Stimulated activated naive CD8-positive, alpha-beta T cell treated with anti-CD3 and anti-CD28 coated beads, Interleukin-15, amount 100 ng/mL, for 72 hours (primary cell): ENCODE data around the gene CALCOCO1.
"Not testable (repeated sequence)": the region's sequence is repeated elsewhere in the genome, so short reads cannot be mapped to it uniquely, and the experiment has no call there.

Source experiments
- ATAC-seq: fragments of 150-1000 bp; cut with Tn5 transposase; 2 replicates; pipeline ENCODE4 v1.10.0; 2021; ENCODE audit warnings: mild to moderate bottlenecking, moderate library complexity
- DNase-seq, 2 donors: peaks; one replicate each; pipeline ENCODE4 v3.0.0; 2021 to 2022
- H3K27ac Mint-ChIP-seq, 2 donors: one replicate each; pipeline ENCODE4 v1.8.0; 2022; ENCODE audit warnings: mild to moderate bottlenecking in 2 of 2, mixed read lengths in 2 of 2, moderate library complexity in 2 of 2
- H3K27me3 Mint-ChIP-seq: one replicate; pipeline ENCODE4 v1.8.0; 2022; ENCODE audit warnings: mixed read lengths
- H3K4me1 Mint-ChIP-seq: one replicate; pipeline ENCODE4 v1.8.0; 2022; ENCODE audit warnings: mild to moderate bottlenecking, mixed read lengths
- H3K4me3 Mint-ChIP-seq, 2 donors: one replicate each; pipeline ENCODE4 v1.8.0; 2022; ENCODE audit warnings: mild to moderate bottlenecking in 2 of 2, mixed read lengths in 2 of 2, moderate library complexity in 1 of 2
- H3K9me3 Mint-ChIP-seq, 2 donors: one replicate each; pipeline ENCODE4 v1.8.0; 2022; ENCODE audit warnings: mixed read lengths in 2 of 2

Gene CALCOCO1

DNA sequence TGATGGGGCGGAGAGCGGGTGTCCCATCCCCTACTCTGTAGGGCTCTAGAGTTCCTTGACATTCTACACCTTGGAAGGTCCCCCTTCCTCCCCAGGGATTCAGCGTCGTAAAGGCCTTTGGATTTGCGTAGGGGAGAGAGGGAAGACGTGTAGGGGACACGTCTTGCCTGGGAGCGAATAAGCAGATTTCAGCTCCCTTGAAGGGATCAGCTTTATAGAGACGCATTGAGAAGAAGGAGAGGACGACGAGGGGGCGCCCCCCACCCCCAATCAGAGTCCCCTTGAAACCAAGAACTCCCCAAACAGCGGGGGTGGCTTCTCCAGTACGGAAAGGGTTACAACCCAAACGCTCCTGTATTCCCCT is 324 bp downstream of the CALCOCO1 start:
- peak overlapping the region; percentile 94 to 96 for H3K27ac Mint-ChIP-seq
- H3K4me1 Mint-ChIP-seq: peaks cover 36% of the 10 kb centered on the region
- DNase-seq (no peak), ATAC-seq (peak; percentile 21)
- H3K27me3 Mint-ChIP-seq: no peaks in the 10 kb centered on the region
- H3K4me3 Mint-ChIP-seq: peak overlapping the region; percentile 92
- no peaks in the 10 kb centered on the region for H3K9me3 Mint-ChIP-seq

DNA sequence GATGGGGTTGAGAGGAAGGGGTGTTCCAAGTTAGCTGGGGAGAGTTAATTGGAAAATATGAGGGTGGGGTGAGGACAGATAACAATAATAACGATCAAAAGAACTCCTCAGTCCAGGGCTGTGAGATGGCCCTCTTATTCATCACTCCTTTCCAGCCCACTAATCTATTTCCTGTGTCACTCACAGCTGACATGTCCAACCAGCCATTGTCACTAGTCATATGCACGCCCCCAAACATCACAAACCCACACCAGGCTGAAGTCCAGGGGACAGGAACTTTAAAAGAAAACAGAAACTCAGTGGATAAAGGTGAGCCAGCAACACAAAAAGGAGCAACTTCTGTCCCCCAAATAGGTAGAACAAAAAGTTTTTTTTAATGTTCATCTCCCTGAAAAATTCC is 911 bp downstream of the CALCOCO1 start:
- Mint-ChIP-seq H3K4me3 (peak overlapping the region; percentile 92), H3K27me3 (no peaks in the 10 kb centered on the region), H3K27ac (no peak overlapping the region), H3K4me1 (peaks cover 36% of the 10 kb centered on the region), H3K9me3 (no peaks in the 10 kb centered on the region)
- no peak for DNase-seq
- no peak for ATAC-seq

DNA sequence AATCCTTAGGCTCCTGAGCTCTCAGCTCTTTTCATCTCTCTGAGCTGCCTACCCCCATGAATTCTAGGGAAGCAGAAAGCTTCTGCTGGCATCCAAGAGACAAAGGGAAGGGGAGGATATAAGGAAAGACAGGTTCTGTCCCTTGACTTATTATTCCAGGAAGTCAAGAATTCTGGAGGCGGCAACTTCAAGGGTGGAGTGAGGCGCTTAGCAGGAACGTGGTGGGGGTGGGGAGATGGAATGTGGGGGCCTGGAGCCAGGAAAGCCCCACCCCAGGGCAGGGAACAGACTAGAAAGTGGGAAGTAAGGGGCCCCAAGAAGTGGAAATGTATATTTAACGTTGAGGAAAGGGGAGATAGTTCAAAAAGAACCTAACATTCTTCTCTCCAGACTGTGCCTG is 1.4 kb downstream of the CALCOCO1 start:
- peaks cover 36% of the 10 kb centered on the region for H3K4me1 Mint-ChIP-seq
- H3K27ac Mint-ChIP-seq: no peak overlapping the region
- peak overlapping the region; percentile 55 to 92 for H3K4me3 Mint-ChIP-seq

DNA sequence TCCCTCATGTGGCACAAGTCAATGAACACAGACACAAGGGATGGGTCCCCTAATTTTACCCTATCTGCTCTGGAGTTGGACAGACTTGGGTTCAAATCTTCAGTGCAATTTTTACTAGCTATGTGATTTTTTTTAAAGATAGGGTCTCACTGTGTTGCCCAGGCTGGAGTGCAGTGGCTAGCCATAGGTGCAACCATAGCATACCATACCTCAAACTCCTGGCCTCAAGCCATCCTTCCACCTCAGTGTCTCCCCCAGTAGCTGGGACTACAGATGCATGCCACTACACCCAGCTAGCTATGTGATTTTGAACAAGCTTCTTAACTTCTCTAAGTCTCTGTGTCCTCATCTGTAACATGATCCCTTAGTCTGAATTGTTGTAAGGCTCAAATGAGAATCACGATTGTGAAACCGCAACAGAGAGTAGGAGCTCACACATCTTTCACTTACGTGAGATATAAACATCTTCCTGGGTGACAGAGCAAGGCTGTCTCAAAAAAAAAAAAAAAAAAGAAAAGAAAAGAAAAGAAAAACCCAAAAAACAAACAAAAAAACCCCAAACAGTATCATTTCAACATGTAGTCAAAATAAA is 4.7 kb downstream of the CALCOCO1 start:
- peaks cover 26% of the 10 kb centered on the region for H3K4me1 Mint-ChIP-seq
- DNase-seq: no peak
- ATAC-seq: no peak
- no peak overlapping the region for H3K27ac Mint-ChIP-seq
- no peak overlapping the region for H3K4me3 Mint-ChIP-seq
- H3K27me3 Mint-ChIP-seq: no peaks in the 10 kb centered on the region
- H3K9me3 Mint-ChIP-seq: no peaks in the 10 kb centered on the region

More for the DNA sequence above, 1.4 kb downstream of the CALCOCO1 start:
- ATAC-seq: no peak
- no peaks in the 10 kb centered on the region for H3K27me3 Mint-ChIP-seq
- H3K9me3 Mint-ChIP-seq: no peaks in the 10 kb centered on the region
- no peak for DNase-seq

DNA sequence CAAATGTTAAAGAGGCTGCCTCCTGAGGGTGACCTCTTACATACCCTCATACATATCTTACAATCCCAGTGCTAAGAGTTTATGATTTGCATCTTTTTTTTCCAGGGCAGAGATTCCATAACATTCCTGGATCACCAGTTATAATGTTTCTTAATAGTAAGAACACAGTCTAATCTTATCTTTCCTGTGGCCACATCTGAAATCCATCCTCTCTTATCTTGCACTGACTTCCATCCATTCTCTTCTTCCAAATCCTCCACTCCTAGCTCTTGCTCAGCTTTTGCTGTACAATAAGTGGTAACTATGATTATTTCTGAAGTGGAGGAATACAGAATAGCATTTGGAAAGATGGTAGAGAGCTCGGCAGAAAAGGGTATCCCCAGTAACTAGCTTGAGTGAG is 6.3 kb downstream of the CALCOCO1 start:
- ATAC-seq: no peak
- Mint-ChIP-seq H3K9me3 (no peaks in the 10 kb centered on the region), H3K27me3 (no peaks in the 10 kb centered on the region), H3K4me1 (peaks cover 18% of the 10 kb centered on the region), H3K27ac (no peak overlapping the region), H3K4me3 (no peak overlapping the region)
- no peak for DNase-seq

DNA sequence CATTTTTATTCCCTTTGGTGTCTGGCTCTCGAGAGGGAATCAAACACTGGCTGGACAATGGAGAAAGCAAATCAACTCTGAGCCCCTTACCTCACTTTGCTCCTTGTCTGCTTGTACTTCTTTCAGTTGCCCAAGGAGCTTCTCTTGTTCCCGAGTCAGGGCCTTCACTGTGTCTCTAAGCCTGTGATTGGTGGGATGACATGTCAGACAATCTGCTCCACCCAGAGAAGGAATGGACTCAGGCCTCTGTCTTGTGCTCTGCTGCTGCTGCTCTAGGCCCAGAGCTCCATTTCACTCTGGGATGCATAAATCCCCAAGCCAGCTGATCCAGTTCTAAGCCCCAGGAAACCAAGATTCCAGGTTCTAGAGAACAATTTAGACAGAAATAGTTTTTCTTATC is 7.6 kb downstream of the CALCOCO1 start:
- ATAC-seq: no peak
- Mint-ChIP-seq H3K27ac (peak overlapping the region in 1 of 2 donors; percentile 61), H3K4me3 (no peak overlapping the region), H3K27me3 (no peaks in the 10 kb centered on the region), H3K9me3 (no peaks in the 10 kb centered on the region), H3K4me1 (peaks cover 9% of the 10 kb centered on the region)
- no peak for DNase-seq

DNA sequence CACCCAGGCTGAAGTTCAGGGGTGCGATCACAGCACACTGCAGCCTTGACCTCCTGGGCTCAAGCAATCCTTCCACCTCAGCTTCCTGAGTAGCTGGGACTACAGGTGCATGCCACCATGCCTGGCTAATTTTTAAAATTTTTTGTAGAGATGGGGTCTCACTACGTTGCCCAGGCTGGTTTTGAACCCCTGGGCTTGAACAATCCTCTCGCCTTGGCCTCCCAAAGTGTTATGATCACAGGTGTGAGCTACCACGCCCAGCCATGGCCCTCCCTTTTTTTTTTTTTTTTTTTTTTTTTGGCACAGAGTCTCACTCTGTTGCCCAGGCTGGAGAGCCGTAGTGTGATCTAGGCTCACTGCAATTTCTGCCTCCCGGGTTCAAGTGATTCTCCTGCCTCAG is 8.7 kb downstream of the CALCOCO1 start:
- DNase-seq, H3K4me1 Mint-ChIP-seq, H3K27me3 Mint-ChIP-seq, H3K9me3 Mint-ChIP-seq, H3K27ac Mint-ChIP-seq, ATAC-seq, H3K4me3 Mint-ChIP-seq: not testable (repeated sequence)

DNA sequence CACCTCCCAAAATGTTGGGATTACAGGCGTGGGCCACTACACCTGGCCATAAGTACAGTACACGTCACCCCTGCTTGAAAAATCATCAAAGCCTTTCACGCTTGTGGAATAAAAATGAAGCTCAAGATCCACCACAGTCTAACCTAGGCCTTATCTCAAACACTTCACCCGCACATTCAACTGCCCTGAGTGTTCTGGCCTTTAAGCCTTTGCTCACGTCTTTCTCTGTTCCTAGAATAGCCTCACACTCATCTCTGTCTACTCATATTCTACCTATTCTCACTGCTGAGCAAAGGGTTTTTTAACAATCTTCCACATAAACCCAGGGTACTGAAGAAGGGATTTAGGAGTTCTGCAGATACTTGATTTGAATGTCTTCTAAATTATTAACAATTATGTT is 9.9 kb downstream of the CALCOCO1 start:
- Mint-ChIP-seq H3K4me3 (no peak overlapping the region), H3K4me1 (no peaks in the 10 kb centered on the region), H3K27me3 (no peaks in the 10 kb centered on the region), H3K27ac (no peak overlapping the region), H3K9me3 (no peaks in the 10 kb centered on the region)
- no peak for ATAC-seq
- no peak for DNase-seq

DNA sequence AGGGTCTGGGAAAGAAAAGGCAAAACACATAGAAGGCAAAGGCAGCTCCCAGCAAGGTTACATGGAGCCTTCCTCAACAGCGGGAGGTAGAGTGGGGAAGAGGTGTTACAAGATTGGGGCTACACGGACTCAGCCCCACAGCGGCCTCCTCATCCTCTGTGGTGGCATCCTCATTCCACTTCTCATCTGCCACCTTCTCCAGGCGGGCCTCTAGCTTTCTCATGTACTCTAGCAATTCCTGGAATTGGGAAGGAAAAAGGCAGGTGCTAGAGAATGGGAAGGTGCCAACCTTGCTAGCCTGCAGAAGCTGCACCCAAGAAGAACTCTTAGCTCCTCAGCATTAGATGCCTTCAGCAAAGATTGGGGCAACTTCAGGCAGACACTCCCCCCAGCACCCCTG is 13.2 kb downstream of the CALCOCO1 start:
- ATAC-seq (no peak), DNase-seq (no peak)
- no peaks in the 10 kb centered on the region for H3K9me3 Mint-ChIP-seq
- H3K27ac Mint-ChIP-seq: no peak overlapping the region
- H3K4me1 Mint-ChIP-seq: no peaks in the 10 kb centered on the region
- no peak overlapping the region for H3K4me3 Mint-ChIP-seq
- no peaks in the 10 kb centered on the region for H3K27me3 Mint-ChIP-seq

DNA sequence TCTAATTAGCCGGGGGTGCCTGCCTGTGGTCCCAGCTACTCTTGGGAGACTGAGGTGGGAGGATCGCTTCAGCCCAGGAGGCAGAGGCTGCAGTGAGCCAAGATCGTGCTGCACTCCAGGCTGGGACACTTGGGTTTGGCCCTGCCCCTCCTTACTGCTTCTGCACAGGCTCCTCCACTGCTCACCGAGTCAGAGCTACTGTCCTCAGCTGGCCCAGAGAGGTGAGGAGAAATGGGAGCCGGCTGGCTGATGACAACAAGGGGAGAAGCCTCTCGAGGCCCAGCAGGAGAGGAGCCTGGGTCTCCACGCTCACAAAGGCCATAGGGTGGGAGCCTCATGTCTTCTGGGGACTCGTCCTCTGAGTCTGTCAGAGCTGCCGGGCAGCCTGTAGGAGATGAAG is 13.7 kb downstream of the CALCOCO1 start:
- DNase-seq (no peak), ATAC-seq (no peak)
- Mint-ChIP-seq H3K27ac (no peak overlapping the region), H3K4me3 (no peak overlapping the region), H3K4me1 (no peaks in the 10 kb centered on the region), H3K27me3 (no peaks in the 10 kb centered on the region), H3K9me3 (no peaks in the 10 kb centered on the region)

DNA sequence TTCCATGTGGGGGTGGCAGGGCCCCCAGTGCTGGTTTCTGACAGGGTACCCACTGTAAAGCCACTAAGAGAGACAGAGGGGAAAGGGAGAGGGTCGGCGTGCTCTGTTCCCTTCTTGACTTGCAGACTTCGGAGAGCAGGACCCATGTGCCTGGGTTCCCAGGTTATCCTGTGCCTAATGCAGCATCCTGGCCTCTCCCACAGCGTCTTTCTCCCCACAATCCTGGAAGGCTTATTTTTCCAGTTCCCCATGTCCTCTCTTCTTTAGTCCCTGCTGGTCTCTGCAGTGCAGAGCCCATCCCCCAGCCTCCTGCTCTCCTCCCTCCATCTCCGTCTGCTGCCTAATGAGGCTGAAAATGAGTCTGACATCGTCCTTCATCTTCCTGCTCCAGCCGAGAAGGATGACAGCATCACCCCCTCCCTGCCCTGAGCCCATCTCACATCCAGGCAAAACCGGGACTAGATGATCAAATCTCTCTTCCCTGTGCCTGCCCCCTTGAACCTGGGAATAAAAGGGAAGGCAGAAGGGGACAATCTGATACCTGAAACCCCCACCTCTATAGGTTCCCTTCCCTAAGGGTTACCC is 15.1 kb downstream of the CALCOCO1 start:
- H3K4me3 Mint-ChIP-seq: no peak overlapping the region
- no peaks in the 10 kb centered on the region for H3K4me1 Mint-ChIP-seq
- H3K9me3 Mint-ChIP-seq: no peaks in the 10 kb centered on the region
- ATAC-seq: no peak
- H3K27me3 Mint-ChIP-seq: peaks cover 7% of the 10 kb centered on the region
- H3K27ac Mint-ChIP-seq: no peak overlapping the region
- no peak for DNase-seq

DNA sequence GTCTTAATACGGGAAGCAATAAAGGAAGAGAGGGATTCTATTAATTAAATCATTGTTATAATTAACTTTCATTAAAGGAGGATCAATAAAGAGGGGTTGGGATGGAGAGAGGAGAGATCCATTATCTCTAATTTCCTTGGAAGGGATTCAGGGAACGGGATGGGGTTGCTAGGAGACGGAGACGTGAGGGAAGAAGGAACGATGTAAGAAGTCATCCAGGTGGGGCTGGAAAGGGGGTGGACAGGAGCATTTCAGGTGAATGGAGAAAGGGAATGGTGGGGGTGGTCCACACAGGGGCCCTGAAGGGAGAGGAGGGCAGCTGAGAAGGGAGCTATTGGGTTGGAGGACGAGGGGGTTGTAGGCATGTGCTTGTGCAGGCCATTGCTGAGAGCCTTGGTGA is 17.2 kb downstream of the CALCOCO1 start:
- H3K9me3 Mint-ChIP-seq: no peaks in the 10 kb centered on the region
- H3K27me3 Mint-ChIP-seq: peaks cover 22% of the 10 kb centered on the region
- no peak overlapping the region for H3K4me3 Mint-ChIP-seq
- ATAC-seq: no peak
- no peaks in the 10 kb centered on the region for H3K4me1 Mint-ChIP-seq
- DNase-seq: no peak
- no peak overlapping the region for H3K27ac Mint-ChIP-seq

DNA sequence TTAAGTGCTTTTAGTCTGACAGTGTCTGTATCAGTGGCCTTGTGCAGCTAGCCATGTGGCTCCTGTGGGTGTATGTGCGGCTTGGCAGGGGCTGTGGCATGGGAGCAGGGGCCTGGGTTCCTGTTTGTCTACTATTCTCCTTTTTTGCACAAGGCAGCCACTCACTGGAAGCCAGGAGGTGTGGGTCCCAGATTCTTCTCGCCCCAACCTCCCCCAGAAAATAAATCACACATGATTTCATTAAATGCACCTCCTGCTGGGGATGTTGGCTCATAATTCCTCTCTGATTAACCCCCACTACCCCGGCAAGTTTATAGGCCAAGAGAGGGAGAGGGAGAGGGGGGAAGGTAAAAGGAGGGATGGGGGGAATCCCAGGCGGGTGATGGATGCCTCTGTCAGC is 17.6 kb downstream of the CALCOCO1 start:
- H3K9me3 Mint-ChIP-seq: no peaks in the 10 kb centered on the region
- DNase-seq (no peak), ATAC-seq (no peak)
- H3K27ac Mint-ChIP-seq: no peak overlapping the region
- H3K4me3 Mint-ChIP-seq: no peak overlapping the region
- peaks cover 22% of the 10 kb centered on the region for H3K27me3 Mint-ChIP-seq
- no peaks in the 10 kb centered on the region for H3K4me1 Mint-ChIP-seq

DNA sequence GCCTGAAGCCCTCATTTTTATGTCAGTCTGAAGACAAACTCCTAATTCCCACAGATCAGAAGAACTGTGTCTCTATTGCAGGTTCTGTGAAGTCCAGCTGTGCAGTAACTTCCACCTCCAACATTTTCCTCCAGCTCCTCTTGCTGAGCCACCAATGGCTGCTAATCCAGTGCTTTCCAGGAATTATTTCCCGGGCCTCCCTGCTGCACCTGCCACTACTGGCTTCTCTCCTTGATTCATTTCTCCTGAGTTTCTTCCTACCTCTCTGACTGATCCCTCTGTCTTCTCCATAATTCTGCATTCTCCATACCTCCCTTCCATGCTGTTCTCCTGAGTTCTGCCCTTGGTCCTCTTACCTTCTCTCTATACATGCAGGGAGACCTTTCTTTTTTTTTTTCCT is 21.2 kb downstream of the CALCOCO1 start:
- H3K27ac Mint-ChIP-seq: no peak overlapping the region
- H3K4me3 Mint-ChIP-seq: no peak overlapping the region
- DNase-seq (no peak), ATAC-seq (no peak)
- H3K9me3 Mint-ChIP-seq: no peaks in the 10 kb centered on the region
- H3K27me3 Mint-ChIP-seq: peaks cover 58% of the 10 kb centered on the region
- H3K4me1 Mint-ChIP-seq: peaks cover 6% of the 10 kb centered on the region

DNA sequence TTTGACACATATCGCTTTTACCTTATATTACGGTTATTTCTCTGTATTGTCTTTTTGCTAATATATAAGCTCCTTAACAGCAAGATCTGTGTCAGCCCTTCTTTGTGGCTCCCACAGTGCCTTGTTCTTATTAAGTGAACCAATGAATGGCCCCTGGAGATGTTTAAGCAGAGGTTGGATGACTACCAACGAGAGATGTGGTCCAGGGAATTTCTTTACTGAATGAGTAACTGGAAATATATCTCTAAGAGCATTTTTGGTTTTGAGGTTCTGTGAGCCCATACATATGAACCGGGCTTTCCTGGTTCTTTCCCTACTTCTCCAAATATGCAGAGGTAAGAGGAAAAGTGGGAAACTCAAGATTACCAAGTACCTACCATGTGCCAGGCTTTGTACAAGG is 23.5 kb downstream of the CALCOCO1 start:
- Mint-ChIP-seq H3K4me3 (no peak overlapping the region), H3K9me3 (no peaks in the 10 kb centered on the region), H3K27me3 (peaks cover 82% of the 10 kb centered on the region), H3K27ac (no peak overlapping the region), H3K4me1 (peaks cover 6% of the 10 kb centered on the region)
- DNase-seq: no peak
- ATAC-seq: no peak

DNA sequence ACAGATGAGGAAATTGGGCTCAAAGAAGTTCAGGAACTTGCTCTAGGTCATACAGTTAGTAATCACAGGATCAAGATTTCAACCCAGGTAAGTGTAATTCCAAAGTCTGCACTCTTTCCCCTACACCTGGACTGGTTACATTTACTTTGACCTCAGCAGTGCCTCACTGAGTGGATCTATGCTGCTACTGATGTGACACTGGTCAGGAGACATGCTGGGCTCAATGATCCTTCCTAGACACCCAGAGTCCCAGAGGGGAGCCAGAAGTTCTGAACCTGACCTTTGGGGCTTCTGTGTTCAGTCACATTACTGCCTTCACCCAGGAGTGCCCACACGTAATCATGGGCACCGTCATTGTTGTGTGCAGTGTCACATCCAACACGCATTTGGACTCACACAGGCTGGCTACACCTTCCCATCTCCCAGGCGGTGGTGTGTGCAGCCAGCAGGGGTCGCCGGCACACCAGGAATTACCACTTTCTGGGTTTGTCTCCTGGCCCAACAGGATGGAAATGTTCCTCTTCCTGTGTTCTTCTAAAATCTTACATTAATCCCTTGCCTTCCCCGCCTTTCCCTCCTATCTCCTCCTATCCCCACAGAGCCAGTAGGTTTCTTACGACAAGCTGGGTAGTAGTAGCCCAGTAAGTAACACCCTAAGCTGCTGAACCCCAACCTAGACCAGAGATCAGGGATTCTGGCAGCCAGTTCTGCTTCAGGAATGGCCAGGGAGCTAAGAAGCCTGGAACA is 25.6 kb downstream of the CALCOCO1 start:
- ATAC-seq: peak; percentile 93
- peak; percentile 59 to 71 for DNase-seq
- Mint-ChIP-seq H3K27me3 (peaks cover 92% of the 10 kb centered on the region), H3K9me3 (no peaks in the 10 kb centered on the region), H3K4me1 (peaks cover 12% of the 10 kb centered on the region), H3K27ac (no peak overlapping the region), H3K4me3 (no peak overlapping the region)
